Measurements from ENCODE around the gene SMAD9. TPM values are rescaled to one million over a fixed set of nuclear protein-coding genes. Genes with fewer than 3 reads are reported as not detected.

The SMAD9 gene
- total and polyA plus RNA-seq, 2 of the 8 experiments (the other 6 are each of a cell fraction or from before 2014, with no cell fraction given): 0.45 to 1.0 TPM

DNA sequence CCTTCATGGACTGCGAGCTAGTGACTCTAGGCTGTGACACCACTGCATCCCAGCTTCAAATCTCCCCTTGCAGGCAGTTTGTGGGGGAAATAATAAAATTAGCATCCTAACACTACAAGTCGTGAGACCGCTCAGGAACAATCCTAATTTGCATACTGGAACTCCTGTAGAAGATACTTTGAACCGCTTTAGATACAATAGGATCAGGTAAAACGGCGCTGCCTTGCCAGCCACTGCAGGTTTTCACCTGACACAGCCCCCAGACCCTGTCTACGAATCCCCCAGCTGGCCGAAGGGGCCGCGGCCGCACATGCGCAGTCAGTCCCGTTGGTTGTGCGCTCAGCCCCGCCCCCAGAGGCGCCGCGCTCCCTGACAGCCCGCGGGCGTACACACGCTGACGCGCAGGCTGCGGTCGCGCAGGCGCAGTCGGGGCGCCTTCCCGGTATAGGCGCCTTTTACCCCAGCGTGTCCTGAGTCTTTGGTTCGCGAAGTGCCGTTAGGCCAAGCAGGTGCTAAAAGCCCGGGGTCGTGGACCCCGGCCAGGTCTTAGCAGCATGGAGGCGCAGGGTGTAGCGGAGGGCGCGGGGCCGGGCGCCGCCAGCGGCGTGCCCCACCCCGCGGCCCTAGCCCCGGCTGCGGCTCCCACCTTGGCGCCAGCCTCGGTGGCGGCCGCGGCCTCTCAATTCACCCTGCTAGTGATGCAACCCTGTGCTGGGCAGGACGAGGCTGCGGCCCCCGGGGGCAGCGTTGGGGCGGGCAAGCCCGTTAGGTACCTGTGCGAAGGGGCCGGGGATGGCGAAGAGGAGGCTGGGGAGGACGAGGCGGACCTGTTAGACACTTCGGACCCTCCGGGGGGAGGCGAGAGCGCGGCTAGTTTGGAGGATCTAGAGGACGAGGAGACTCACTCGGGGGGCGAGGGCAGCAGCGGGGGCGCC, 101.0 kb downstream of the SMAD9 start, which contains the start of gene RFXAP:
TSS of gene RFXAP (plus strand) at position 419 of the 935 bp plus-strand sequence. CDS start at position 555, 136 bp downstream.
- Histone ChIP-seq H3K79me2 (ENCODE audit: control insufficient read depth in 1 of 2, insufficient read depth in 2 of 2, low read length in 2 of 2) (peaks cover 0 to 18% of the 10 kb centered on the region in 2 experiments; a peak in 2 of 4 replicates), H2AK5ac (ENCODE audit: low read depth, low read length) (no peak within 1 kb of the TSS), H3K4me3 (ENCODE audit: extremely low read depth in 1 of 4, insufficient read depth in 2 of 4, low read depth in 3 of 4, low read length in 4 of 4) (peak within 1 kb of the TSS; percentile 50 to 75 (median 68)), H3K9ac (replicated peaks in 1 of 4; ENCODE audit: extremely low read depth in 1 of 4, low read depth in 3 of 4, low read length in 3 of 4) (peak within 1 kb of the TSS; percentile 5 to 65 (median 47); a peak in 6 of 7 replicates), H3K27ac (ENCODE audit: low read depth, low read length) (no peak within 1 kb of the TSS), H3K36me3 (ENCODE audit: control insufficient read depth in 2 of 4, insufficient read depth in 4 of 4, low read length in 3 of 4) (no peaks in the 10 kb centered on the region), H3K4me2 (ENCODE audit: insufficient read depth in 1 of 2, low read depth in 2 of 2, low read length in 2 of 2) (peak within 1 kb of the TSS; percentile 93 to 97), H3K79me1 (ENCODE audit: low read depth, low read length) (peaks cover 2% of the 10 kb centered on the region; the same call in 1 of the 2 replicates), H4K8ac (ENCODE audit: extremely low read depth, insufficient read depth, low read length) (peak within 1 kb of the TSS; percentile 57), H3K9me3 (ENCODE audit: insufficient read depth in 2 of 2, low read depth in 1 of 2, low read length in 1 of 2) (no peaks in the 10 kb centered on the region), H3K4ac (replicated peaks; ENCODE audit: insufficient read length, low read depth, low read length) (no peak within 1 kb of the TSS), H3K27me3 (replicated peaks in 1 of 4; ENCODE audit: control insufficient read depth in 3 of 4, extremely low read depth in 1 of 4, insufficient read depth in 3 of 4, low read length in 3 of 4) (no peaks in the 10 kb centered on the region), H2BK5ac (ENCODE audit: low read depth, low read length) (no peak within 1 kb of the TSS), H4K5ac (ENCODE audit: insufficient read length, low read depth, low read length) (no peak within 1 kb of the TSS), H3K18ac (ENCODE audit: extremely low read depth, low read length) (peak within 1 kb of the TSS; percentile 20; the same call in 1 of the 2 replicates), H3K56ac (replicated peaks; ENCODE audit: insufficient read length, low read depth, low read length) (no peak within 1 kb of the TSS), H2BK20ac (ENCODE audit: low read length) (no peak within 1 kb of the TSS), H2BK120ac (replicated peaks; ENCODE audit: low read depth, low read length) (no peak within 1 kb of the TSS), H2AFZ (ENCODE audit: low read length) (peak within 1 kb of the TSS; percentile 68), H4K20me1 (replicated peaks in 1 of 2; ENCODE audit: control insufficient read depth in 1 of 2, insufficient read depth in 2 of 2, low read length in 2 of 2) (no peaks in the 10 kb centered on the region), H2BK15ac (ENCODE audit: low read length) (no peak within 1 kb of the TSS), H3K23me2 (ENCODE audit: low read depth, low read length) (peaks cover 9% of the 10 kb centered on the region), H4K91ac (replicated peaks; ENCODE audit: insufficient read length, low read length) (no peak within 1 kb of the TSS), H3K14ac (ENCODE audit: insufficient read length) (no peak within 1 kb of the TSS), H3K23ac (ENCODE audit: insufficient read length) (no peak within 1 kb of the TSS), H3K4me1 (replicated peaks in 1 of 4; ENCODE audit: control insufficient read depth in 3 of 4, insufficient read depth in 4 of 4, low read length in 3 of 4) (peaks cover 0 to 9% (median 4%) of the 10 kb centered on the region in 4 experiments; a peak in 4 of 7 replicates), H2BK12ac (ENCODE audit: low read depth, low read length) (no peak within 1 kb of the TSS)
- ChIA-PET CTCF (ENCODE audit: partially characterized antibody) (interaction anchor here (0.8 to 1.6 kb wide), 3 partner anchors 20 to 365 kb away, joined by 3 to 4 read pairs (median 3); no protein-coding TSS in a partner anchor), POLR2A (ENCODE audit: partially characterized antibody) (interaction anchor here (0.6 kb wide), 1 partner anchor 21 kb away, joined by 4 read pairs; no protein-coding TSS in a partner anchor)
- 1% methylated on average over 52 of the region's 78 CpGs; no CpG with 5 or more reads in 1 of the 2 experiments for WGBS, 2 experiments (ENCODE audit: extremely low coverage in 1 of 2, insufficient coverage in 1 of 2, insufficient read length in 1 of 2, insufficient replicate concordance in 2 of 2, low coverage in 1 of 2, low lambda C conversion rate in 2 of 2, missing lambda C conversion rate in 1 of 2)
- DNase-seq (ENCODE audit: low read depth in 1 of 2, low spot score in 2 of 2): peak; percentile 70 to 96
- no peak for FAIRE-seq
- no peak for TF ChIP-seq TAF1 (IDR thresholded peaks at IDR 0.05; ENCODE audit: low read depth, low read length)
- no peak for TF ChIP-seq SRF (IDR thresholded peaks at IDR 0.05; ENCODE audit: low read depth, low read length)
- no peak for TF ChIP-seq ZNF274 (IDR thresholded peaks at IDR 0.05; ENCODE audit: borderline replicate concordance, extremely low read depth, low read length)
- no peak for TF ChIP-seq EP300 (IDR thresholded peaks at IDR 0.05; ENCODE audit: borderline replicate concordance in 1 of 2, low read depth in 2 of 2, low read length in 2 of 2)
- no peak for TF ChIP-seq TCF12 (IDR thresholded peaks at IDR 0.05; ENCODE audit: low read depth, low read length)
- TF ChIP-seq KDM4A (IDR thresholded peaks at IDR 0.05; ENCODE audit: low read depth, low read length, severe bottlenecking): peak; percentile 91
- TF ChIP-seq RAD21 (IDR thresholded peaks at IDR 0.05 in 1 of 2, conservative IDR thresholded peaks at IDR 0.05 in 1 of 2; ENCODE audit: low read depth in 2 of 2, low read length in 2 of 2): 0 out of 4 replicates have a peak, but pooled peaks of 1 of the 2 experiments have one; percentile 1
- TF ChIP-seq BACH1 (IDR thresholded peaks at IDR 0.05; ENCODE audit: low read length): no peak
- no peak for TF ChIP-seq ATF3 (IDR thresholded peaks at IDR 0.05; ENCODE audit: insufficient read depth, low read depth, low read length)
- TF ChIP-seq CBX5 (IDR thresholded peaks at IDR 0.05; ENCODE audit: low read depth, low read length): no peak
